Measurements from ENCODE around the gene PDE8A. TPM values are rescaled to one million over a fixed set of nuclear protein-coding genes. Genes with fewer than 3 reads are reported as not detected.

Gene PDE8A
- total and polyA plus RNA-seq, 2 experiments from 2014 or later, result 5.6 to 7.5 TPM

- TF ChIP-seq REST (IDR thresholded peaks at IDR 0.05; ENCODE audit: unreplicated experiment) (no peak), EZH2phosphoT487 (IDR thresholded peaks at IDR 0.05; ENCODE audit: unreplicated experiment) (no peak), ZNF331 (CRISPR knock-in tag; IDR thresholded peaks at IDR 0.05; ENCODE audit: low read depth) (no peak), POLR2AphosphoS5 (IDR thresholded peaks at IDR 0.05; ENCODE audit: low read depth) (no peak), ETS1 (IDR thresholded peaks at IDR 0.05) (no peak), ZNF114 (CRISPR knock-in tag; IDR thresholded peaks at IDR 0.05) (no peak), EZH2 (IDR thresholded peaks at IDR 0.05; ENCODE audit: low read depth, unreplicated experiment) (no peak), CREB1 (CRISPR knock-in tag; IDR thresholded peaks at IDR 0.05; ENCODE audit: low read depth) (no peak), STAT1 (IDR thresholded peaks at IDR 0.05; ENCODE audit: unreplicated experiment) (no peak), NANOG (IDR thresholded peaks at IDR 0.05; ENCODE audit: borderline replicate concordance) (no peak), JUNB (IDR thresholded peaks at IDR 0.05; ENCODE audit: unreplicated experiment) (no peak)
- TF ChIP-seq, protein P1, sequence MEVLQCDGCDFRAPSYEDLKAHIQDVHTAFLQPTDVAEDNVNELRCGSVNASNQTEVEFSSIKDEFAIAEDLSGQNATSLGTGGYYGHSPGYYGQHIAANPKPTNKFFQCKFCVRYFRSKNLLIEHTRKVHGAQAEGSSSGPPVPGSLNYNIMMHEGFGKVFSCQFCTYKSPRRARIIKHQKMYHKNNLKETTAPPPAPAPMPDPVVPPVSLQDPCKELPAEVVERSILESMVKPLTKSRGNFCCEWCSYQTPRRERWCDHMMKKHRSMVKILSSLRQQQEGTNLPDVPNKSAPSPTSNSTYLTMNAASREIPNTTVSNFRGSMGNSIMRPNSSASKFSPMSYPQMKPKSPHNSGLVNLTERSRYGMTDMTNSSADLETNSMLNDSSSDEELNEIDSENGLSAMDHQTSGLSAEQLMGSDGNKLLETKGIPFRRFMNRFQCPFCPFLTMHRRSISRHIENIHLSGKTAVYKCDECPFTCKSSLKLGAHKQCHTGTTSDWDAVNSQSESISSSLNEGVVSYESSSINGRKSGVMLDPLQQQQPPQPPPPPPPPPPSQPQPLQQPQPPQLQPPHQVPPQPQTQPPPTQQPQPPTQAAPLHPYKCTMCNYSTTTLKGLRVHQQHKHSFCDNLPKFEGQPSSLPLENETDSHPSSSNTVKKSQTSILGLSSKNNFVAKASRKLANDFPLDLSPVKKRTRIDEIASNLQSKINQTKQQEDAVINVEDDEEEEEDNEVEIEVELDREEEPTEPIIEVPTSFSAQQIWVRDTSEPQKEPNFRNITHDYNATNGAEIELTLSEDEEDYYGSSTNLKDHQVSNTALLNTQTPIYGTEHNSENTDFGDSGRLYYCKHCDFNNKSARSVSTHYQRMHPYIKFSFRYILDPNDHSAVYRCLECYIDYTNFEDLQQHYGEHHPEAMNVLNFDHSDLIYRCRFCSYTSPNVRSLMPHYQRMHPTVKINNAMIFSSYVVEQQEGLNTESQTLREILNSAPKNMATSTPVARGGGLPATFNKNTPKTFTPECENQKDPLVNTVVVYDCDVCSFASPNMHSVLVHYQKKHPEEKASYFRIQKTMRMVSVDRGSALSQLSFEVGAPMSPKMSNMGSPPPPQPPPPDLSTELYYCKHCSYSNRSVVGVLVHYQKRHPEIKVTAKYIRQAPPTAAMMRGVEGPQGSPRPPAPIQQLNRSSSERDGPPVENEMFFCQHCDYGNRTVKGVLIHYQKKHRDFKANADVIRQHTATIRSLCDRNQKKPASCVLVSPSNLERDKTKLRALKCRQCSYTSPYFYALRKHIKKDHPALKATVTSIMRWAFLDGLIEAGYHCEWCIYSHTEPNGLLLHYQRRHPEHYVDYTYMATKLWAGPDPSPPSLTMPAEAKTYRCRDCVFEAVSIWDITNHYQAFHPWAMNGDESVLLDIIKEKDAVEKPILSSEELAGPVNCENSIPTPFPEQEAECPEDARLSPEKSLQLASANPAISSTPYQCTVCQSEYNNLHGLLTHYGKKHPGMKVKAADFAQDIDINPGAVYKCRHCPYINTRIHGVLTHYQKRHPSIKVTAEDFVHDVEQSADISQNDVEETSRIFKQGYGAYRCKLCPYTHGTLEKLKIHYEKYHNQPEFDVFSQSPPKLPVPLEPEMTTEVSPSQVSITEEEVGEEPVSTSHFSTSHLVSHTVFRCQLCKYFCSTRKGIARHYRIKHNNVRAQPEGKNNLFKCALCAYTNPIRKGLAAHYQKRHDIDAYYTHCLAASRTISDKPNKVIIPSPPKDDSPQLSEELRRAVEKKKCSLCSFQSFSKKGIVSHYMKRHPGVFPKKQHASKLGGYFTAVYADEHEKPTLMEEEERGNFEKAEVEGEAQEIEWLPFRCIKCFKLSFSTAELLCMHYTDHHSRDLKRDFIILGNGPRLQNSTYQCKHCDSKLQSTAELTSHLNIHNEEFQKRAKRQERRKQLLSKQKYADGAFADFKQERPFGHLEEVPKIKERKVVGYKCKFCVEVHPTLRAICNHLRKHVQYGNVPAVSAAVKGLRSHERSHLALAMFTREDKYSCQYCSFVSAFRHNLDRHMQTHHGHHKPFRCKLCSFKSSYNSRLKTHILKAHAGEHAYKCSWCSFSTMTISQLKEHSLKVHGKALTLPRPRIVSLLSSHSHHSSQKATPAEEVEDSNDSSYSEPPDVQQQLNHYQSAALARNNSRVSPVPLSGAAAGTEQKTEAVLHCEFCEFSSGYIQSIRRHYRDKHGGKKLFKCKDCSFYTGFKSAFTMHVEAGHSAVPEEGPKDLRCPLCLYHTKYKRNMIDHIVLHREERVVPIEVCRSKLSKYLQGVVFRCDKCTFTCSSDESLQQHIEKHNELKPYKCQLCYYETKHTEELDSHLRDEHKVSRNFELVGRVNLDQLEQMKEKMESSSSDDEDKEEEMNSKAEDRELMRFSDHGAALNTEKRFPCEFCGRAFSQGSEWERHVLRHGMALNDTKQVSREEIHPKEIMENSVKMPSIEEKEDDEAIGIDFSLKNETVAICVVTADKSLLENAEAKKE (CRISPR knock-in tag; IDR thresholded peaks at IDR 0.05), result no peak
- TF ChIP-seq, protein P2, sequence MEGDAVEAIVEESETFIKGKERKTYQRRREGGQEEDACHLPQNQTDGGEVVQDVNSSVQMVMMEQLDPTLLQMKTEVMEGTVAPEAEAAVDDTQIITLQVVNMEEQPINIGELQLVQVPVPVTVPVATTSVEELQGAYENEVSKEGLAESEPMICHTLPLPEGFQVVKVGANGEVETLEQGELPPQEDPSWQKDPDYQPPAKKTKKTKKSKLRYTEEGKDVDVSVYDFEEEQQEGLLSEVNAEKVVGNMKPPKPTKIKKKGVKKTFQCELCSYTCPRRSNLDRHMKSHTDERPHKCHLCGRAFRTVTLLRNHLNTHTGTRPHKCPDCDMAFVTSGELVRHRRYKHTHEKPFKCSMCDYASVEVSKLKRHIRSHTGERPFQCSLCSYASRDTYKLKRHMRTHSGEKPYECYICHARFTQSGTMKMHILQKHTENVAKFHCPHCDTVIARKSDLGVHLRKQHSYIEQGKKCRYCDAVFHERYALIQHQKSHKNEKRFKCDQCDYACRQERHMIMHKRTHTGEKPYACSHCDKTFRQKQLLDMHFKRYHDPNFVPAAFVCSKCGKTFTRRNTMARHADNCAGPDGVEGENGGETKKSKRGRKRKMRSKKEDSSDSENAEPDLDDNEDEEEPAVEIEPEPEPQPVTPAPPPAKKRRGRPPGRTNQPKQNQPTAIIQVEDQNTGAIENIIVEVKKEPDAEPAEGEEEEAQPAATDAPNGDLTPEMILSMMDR (conservative IDR thresholded peaks at IDR 0.05; ENCODE audit: low read depth in 2 of 2), result no peak
- Mint-ChIP-seq H3K27ac (no peak overlapping the region), H3K36me3 (ENCODE audit: low read depth) (no peaks in the 10 kb centered on the region), H3K4me1 (peaks cover 21% of the 10 kb centered on the region; the same call in 2 of the 3 replicates), H3K4me3 (no peak overlapping the region), H3K27me3 (ENCODE audit: insufficient read depth, low read depth, poor library complexity) (peaks cover under 1% of the 10 kb centered on the region), H3K9me3 (no peaks in the 10 kb centered on the region)
- H4K20me1 ChIP-seq (replicated peaks; ENCODE audit: insufficient read depth), result no peaks in the 10 kb centered on the region; the same call in 1 of the 2 replicates
- ATAC-seq (no peak), DNase-seq (ENCODE audit: low spot score) (no peak)
- H3K27me3 ChIP-seq (ENCODE audit: insufficient read depth), result no peaks in the 10 kb centered on the region
- 0 out of 2 replicates have a peak, but pooled peaks cover 5% of the 10 kb centered on the region for H3K4me1 ChIP-seq (ENCODE audit: insufficient read depth)
- peaks cover 19% of the 10 kb centered on the region; the same call in 1 of the 2 replicates for H3K79me2 ChIP-seq (replicated peaks; ENCODE audit: insufficient read depth)
- peaks cover 8% of the 10 kb centered on the region; the same call in 1 of the 2 replicates for H3K9me2 ChIP-seq (ENCODE audit: insufficient read depth)
- H3K36me3 ChIP-seq (ENCODE audit: insufficient read depth), result no peaks in the 10 kb centered on the region; the same call in 1 of the 2 replicates
- H3K27ac ChIP-seq (ENCODE audit: low read depth), result no peak overlapping the region
- no peak overlapping the region for H3K4me2 ChIP-seq
- no peak overlapping the region for H3K4me3 ChIP-seq
- no peak overlapping the region for H2AFZ ChIP-seq
- no peaks in the 10 kb centered on the region for H3F3A ChIP-seq (replicated peaks; ENCODE audit: low read depth)
Measured at GRCh38 chr15:85004550-85004949, 22.9 kb downstream of the PDE8A start.
